HepG2 (cell line): Measurements from ENCODE around the gene RAD51D. TPM values are rescaled to one million over a fixed set of nuclear protein-coding genes. Genes with fewer than 3 reads are reported as not detected.

Experiments used
- ATAC-seq: fragments of 200-7000 bp; cut with Tn5 transposase; 3 replicates; pipeline ENCODE4 v1.9.1; 2020; ENCODE audit warnings: mild to moderate bottlenecking, moderate library complexity
- BruUV-seq: library from RNA; stranded (reverse); fragments of 400-500 nt; replicated peaks from 2 replicates; lab custom pipeline; 2021; lab: Mats Ljungman, UMichigan
- CTCF ChIA-PET: fragments of 300-600 bp; formaldehyde crosslinking; extraction: SDS; loops from one replicate; lab custom pipeline; 2021; ENCODE audit warnings: low total read pairs, inconsistent platforms, low intra/inter-chr PET ratio; lab: Yijun Ruan, JAX
- POLR2A ChIA-PET: fragments of 350-600 bp; sonication (Branson Sonifier 250); formaldehyde crosslinking; loops from one replicate; lab custom pipeline; 2020; ENCODE audit warnings: antibody characterized with exemption, inconsistent platforms; lab: Yijun Ruan, JAX
- DNase-seq: peaks from one replicate; pipeline ENCODE4 v3.0.0-alpha.2; 2015; ENCODE audit warnings: low spot score
- FAIRE-seq: peaks from 3 replicates; lab custom pipeline; 2011; peaks lifted over from hg19 to GRCh38; lab: Jason Lieb, UNC
- H2AFZ ChIP-seq: one replicate; pipeline ENCODE4 v1.6.1; 2011; ENCODE audit warnings: low read length, inconsistent platforms
- H3K27ac ChIP-seq: fragments of 300-600 bp; 3 replicates; pipeline ENCODE4 v1.8.0; 2011; ENCODE audit warnings: mixed run types, mild to moderate bottlenecking, mixed read lengths, low read length, inconsistent platforms; ENCODE audit not compliant: insufficient read depth; ENCODE audit errors: extremely low read length
- H3K27me3 ChIP-seq, 2 experiments: fragments of 200-600 bp in 1 of 2; 2 replicates in 1 of 2; 3 replicates in 1 of 2; pipeline versions ENCODE4 v1.6.0 to v1.8.0; 2011; ENCODE audit warnings: low read length in 2 of 2, mild to moderate bottlenecking in 2 of 2, moderate library complexity in 2 of 2, inconsistent platforms in 1 of 2; ENCODE audit not compliant: insufficient read depth in 2 of 2, control insufficient read depth in 1 of 2
- H3K36me3 ChIP-seq, 2 experiments: fragments of 200-600 bp in 1 of 2; replicated peaks in 1 of 2; 2 replicates in 1 of 2; 3 replicates in 1 of 2; pipeline versions ENCODE4 v1.5.1 to v1.8.0; 2011; ENCODE audit warnings: low read length in 2 of 2, inconsistent platforms in 1 of 2; ENCODE audit not compliant: insufficient read depth in 2 of 2, control insufficient read depth in 1 of 2
- H3K4me1 ChIP-seq: 2 replicates; pipeline ENCODE4 v1.5.1; 2012; ENCODE audit warnings: low read length, inconsistent platforms; ENCODE audit not compliant: insufficient read depth
- H3K4me2 ChIP-seq: 2 replicates; pipeline ENCODE4 v1.6.0; 2011; ENCODE audit warnings: low read depth, low read length, inconsistent platforms
- H3K4me3 ChIP-seq, 3 experiments: fragments of 200-600 bp in 1 of 3; sonication (generic), shearing (Covaris generic) in 1 of 3; replicated peaks in 1 of 3; 2 replicates each; pipeline ENCODE4 v1.5.1; 2011 to 2016; ENCODE audit warnings: low read length in 3 of 3, inconsistent platforms in 2 of 3, low read depth in 2 of 3, mild to moderate bottlenecking in 2 of 3, control low read depth in 1 of 3, mixed read lengths in 1 of 3; ENCODE audit not compliant: insufficient read depth in 1 of 3
- H3K79me2 ChIP-seq: one replicate; pipeline ENCODE4 v1.6.1; 2011; ENCODE audit warnings: low read length, inconsistent platforms; ENCODE audit not compliant: insufficient read depth
- H3K9ac ChIP-seq: 2 replicates; pipeline ENCODE4 v1.6.0; 2011; ENCODE audit warnings: mild to moderate bottlenecking, low read depth, low read length, inconsistent platforms; ENCODE audit not compliant: insufficient read depth
- H3K9me3 ChIP-seq: 2 replicates; pipeline ENCODE4 v1.5.1; 2012; ENCODE audit warnings: mild to moderate bottlenecking, low read length
- H4K20me1 ChIP-seq: 2 replicates; pipeline ENCODE4 v1.6.0; 2011; ENCODE audit warnings: inconsistent platforms, mild to moderate bottlenecking, low read length, moderate library complexity; ENCODE audit not compliant: insufficient read depth
- CBX2 ChIP-seq, 2 experiments: fragments of 200-600 bp in 1 of 2; sonication (generic); formaldehyde crosslinking in 1 of 2; IDR thresholded peaks; 2 replicates each; pipeline versions ENCODE4 v1.7.0 to v1.8.1; 2018 to 2022; ENCODE audit warnings: low read depth in 2 of 2, low read length in 1 of 2, mild to moderate bottlenecking in 1 of 2, missing genetic modification reagents in 1 of 2
- MAFF ChIP-seq: IDR thresholded peaks from 2 replicates; pipeline ENCODE4 v1.6.1; 2011; ENCODE audit warnings: low read depth, low read length, improper control_type of control experiment
- MEF2D ChIP-seq: sonication (generic); formaldehyde crosslinking; IDR thresholded peaks from 2 replicates; pipeline ENCODE4 v1.5.1; 2020; ENCODE audit warnings: mild to moderate bottlenecking, missing genetic modification reagents
- NFE2L1 ChIP-seq: sonication (generic); formaldehyde crosslinking; IDR thresholded peaks from 2 replicates; pipeline ENCODE4 v1.4.0; 2020; ENCODE audit warnings: missing genetic modification reagents, mild to moderate bottlenecking, borderline replicate concordance
- NFRKB ChIP-seq: fragments of 450-650 bp; IDR thresholded peaks from 2 replicates; pipeline ENCODE4 v1.6.1; 2017
- PAF1 ChIP-seq: IDR thresholded peaks from 2 replicates; pipeline ENCODE4 v1.6.1; 2016; ENCODE audit warnings: missing genetic modification reagents, missing compliant biosample characterization
- POLR2AphosphoS5 ChIP-seq: IDR thresholded peaks from 2 replicates; pipeline ENCODE4 v1.6.1; 2012; ENCODE audit warnings: low read depth, low read length
- RARG ChIP-seq: sonication (generic); formaldehyde crosslinking; IDR thresholded peaks from 2 replicates; pipeline ENCODE4 v1.4.0; 2020; ENCODE audit warnings: low read depth, mild to moderate bottlenecking, missing genetic modification reagents
- RBM22 ChIP-seq: fragments of 200-400 bp; formaldehyde crosslinking; optimal IDR thresholded peaks from 2 replicates; pipeline ENCODE3; 2017; ENCODE audit warnings: mild to moderate bottlenecking, low read length, moderate library complexity
- REL ChIP-seq: sonication (generic); formaldehyde crosslinking; conservative IDR thresholded peaks from 2 replicates; pipeline ENCODE4 v1.8.0; 2022; ENCODE audit warnings: mild to moderate bottlenecking, missing genetic modification reagents, moderate library complexity
- SATB2 ChIP-seq: sonication (generic); formaldehyde crosslinking; IDR thresholded peaks from 2 replicates; pipeline ENCODE4 v1.5.0; 2020; ENCODE audit warnings: missing genetic modification reagents
- SRF ChIP-seq: IDR thresholded peaks from 2 replicates; pipeline ENCODE4 v1.6.1; 2011; ENCODE audit warnings: mild to moderate bottlenecking, low read depth, low read length, moderate library complexity
- ZNF484 ChIP-seq: sonication (generic); formaldehyde crosslinking; IDR thresholded peaks from 2 replicates; pipeline ENCODE4 v1.5.1; 2020; ENCODE audit warnings: mild to moderate bottlenecking, low read depth, missing genetic modification reagents, borderline replicate concordance
- ZNF503 ChIP-seq: sonication (generic); formaldehyde crosslinking; IDR thresholded peaks from 2 replicates; pipeline ENCODE4 v1.4.0; 2020; ENCODE audit warnings: missing genetic modification reagents
- ZNF772 ChIP-seq: sonication (generic); formaldehyde crosslinking; IDR thresholded peaks from 2 replicates; pipeline ENCODE4 v1.5.0; 2020; ENCODE audit warnings: mild to moderate bottlenecking, missing genetic modification reagents
- WGBS: methylation state at CpG from one replicate; pipeline ENCODE4 v1.1.6; 2017; ENCODE audit warnings: low lambda C conversion rate; 5-methylcytosine and 5-hydroxymethylcytosine counted together
- in situ Hi-C: cut with HindIII; loops from 2 replicates; pipeline ENCODE4 v1.10.0; 2017; ENCODE audit warnings: low pct_unique_long_range_greater_than_20kb; ENCODE audit not compliant: extremely low pct_ligation_motif_present
- intact Hi-C: fragments of 100-400 bp; cut with micrococcal nuclease; formaldehyde crosslinking; loops from one replicate; pipeline ENCODE4 v1.10.0; 2022; ENCODE audit not compliant: unreplicated experiment
- polyA plus RNA-seq, 8 experiments: library from polyadenylated mRNA; depleted of rRNA in 3 of 8; stranded (reverse) in 7 of 8; unstranded in 1 of 8; fragments of >200 nt; fragmentation: Illumina TruSeq in 4 of 8; extraction: Trizol in 4 of 8; gene quantifications; 2 replicates each; pipeline versions ENCODE4 v1.2.1 to v1.2.3, GENCODE V29; 2011 to 2016; ENCODE audit warnings: low read depth in 4 of 8, missing spikeins in 1 of 8, mixed read lengths in 1 of 8; ENCODE audit not compliant: insufficient read depth in 1 of 8
- total RNA-seq, 5 experiments: library from RNA; depleted of rRNA; stranded (reverse); fragments of >200 nt; fragmentation: Illumina TruSeq; extraction: Trizol; gene quantifications; 2 replicates each; pipeline ENCODE4 v1.2.3, GENCODE V29; 2016; ENCODE audit warnings: low read depth in 1 of 5

The RAD51D gene
- total and polyA plus RNA-seq, 2 of the 13 experiments (the other 11 are each of a cell fraction or from before 2014, with no cell fraction given): 6.7 to 13.1 TPM

GRCh38 chr17:35129154-35129972 is 9.7 kb upstream of the RAD51D start:
- no peak overlapping the region for H3K9ac ChIP-seq
- no peak for ATAC-seq
- H3K79me2 ChIP-seq: no peaks in the 10 kb centered on the region
- no peaks in the 10 kb centered on the region for H3K4me1 ChIP-seq
- H3K36me3 ChIP-seq: peaks cover 8 to 29% of the 10 kb centered on the region in 2 experiments
- no peaks in the 10 kb centered on the region for H4K20me1 ChIP-seq
- DNase-seq: no peak
- no peak overlapping the region for H3K4me3 ChIP-seq
- no peak overlapping the region for H2AFZ ChIP-seq
- ChIA-PET CTCF (no interaction called here), POLR2A (interaction anchor here (1.3 kb wide), 1 partner anchor 148 kb away, joined by 3 read pairs; no protein-coding TSS in a partner anchor)
- no peak overlapping the region for H3K4me2 ChIP-seq
- no peak overlapping the region for H3K27ac ChIP-seq
- WGBS: 92% methylated on average over 9 of the region's 11 CpGs
- peak; percentile 16; the same call in 1 of the 2 replicates for TF ChIP-seq POLR2AphosphoS5
- peak; percentile 10 for TF ChIP-seq RBM22
- no peak for TF ChIP-seq MEF2D
- no TSS peak for BruUV-seq
- intact Hi-C loops (no loop called here), in situ Hi-C loops (loop anchor here (10.0 kb wide), 1 partner anchor 705 kb away; no protein-coding TSS in a partner anchor)
- no peak for FAIRE-seq
- no peaks in the 10 kb centered on the region for H3K9me3 ChIP-seq
- H3K27me3 ChIP-seq: no peaks in the 10 kb centered on the region

GRCh38 chr17:35127751-35128514 is 8.3 kb upstream of the RAD51D start:
- FAIRE-seq: no peak
- POLR2A ChIA-PET: interaction anchor here (1.3 kb wide), 1 partner anchor 147 kb away, joined by 3 read pairs; no protein-coding TSS in a partner anchor
- no TSS peak for BruUV-seq
- Histone ChIP-seq H3K4me2 (no peak overlapping the region), H3K36me3 (peaks cover 1 to 15% of the 10 kb centered on the region in 2 experiments; a peak in 2 of 5 replicates), H4K20me1 (no peaks in the 10 kb centered on the region), H3K79me2 (no peaks in the 10 kb centered on the region), H3K4me3 (no peak overlapping the region), H3K27ac (no peak overlapping the region), H3K4me1 (no peaks in the 10 kb centered on the region), H3K9me3 (no peaks in the 10 kb centered on the region), H2AFZ (no peak overlapping the region), H3K27me3 (no peaks in the 10 kb centered on the region), H3K9ac (no peak overlapping the region)
- DNase-seq: no peak
- intact Hi-C loops: no loop called here
- no peak for ATAC-seq
- CTCF ChIA-PET: no interaction called here
- WGBS: 86% methylated on average over 11 of the region's 11 CpGs
- in situ Hi-C loops: loop anchor here (10.0 kb wide), 1 partner anchor 703 kb away; no protein-coding TSS in a partner anchor
- TF ChIP-seq MAFF (no peak), NFE2L1 (no peak), NFRKB (no peak), ZNF772 (CRISPR knock-in tag) (no peak), CBX2 (IDR thresholded peaks at IDR 0.05; ENCODE audit: low read depth, low read length) (no peak), CBX2 (CRISPR knock-in tag; IDR thresholded peaks at IDR 0.05; ENCODE audit: low read depth) (no peak), SRF (no peak), ZNF503 (no peak), RARG (CRISPR knock-in tag) (no peak), PAF1 (no peak), SATB2 (no peak), ZNF484 (CRISPR knock-in tag) (no peak), REL (CRISPR knock-in tag) (no peak)
